Measurements from ENCODE around the gene PIGK. TPM values are rescaled to one million over a fixed set of nuclear protein-coding genes. Genes with fewer than 3 reads are reported as not detected.

PIGK gene
- total RNA-seq, 6 donors from 2014 or later = 10.2 to 30.6 (median 17.5) TPM

- WGBS, 2 donors = 82 to 85% methylated on average over 2 of the region's 2 CpGs
- H3K27me3 ChIP-seq = no peaks in the 10 kb centered on the region
- H3K9me3 ChIP-seq = no peaks in the 10 kb centered on the region
- no peak overlapping the region for H3K27ac ChIP-seq
- DNase-seq (no peak), ATAC-seq (ENCODE audit: low FRiP score in 2 of 2) (no peak)
- TF ChIP-seq EP300 (IDR thresholded peaks at IDR 0.05) (no peak), POLR2AphosphoS5 (IDR thresholded peaks at IDR 0.05) (no peak)
- H3K4me1 ChIP-seq = no peaks in the 10 kb centered on the region
- no peaks in the 10 kb centered on the region for H3K36me3 ChIP-seq
- no peak overlapping the region for H3K4me3 ChIP-seq
These were observed 84.9 kb downstream of the PIGK start for GRCh38 chr1:77134359-77134758.

GRCh38 chr1:77133731-77134358, 85.4 kb downstream of the PIGK start:
- ATAC-seq (ENCODE audit: low FRiP score in 2 of 2) (no peak), DNase-seq (no peak)
- no peak overlapping the region for H3K4me3 ChIP-seq
- no peaks in the 10 kb centered on the region for H3K4me1 ChIP-seq
- WGBS, 2 donors = 93 to 95% methylated on average over 3 of the region's 3 CpGs
- no peak overlapping the region for H3K27ac ChIP-seq
- no peaks in the 10 kb centered on the region for H3K27me3 ChIP-seq
- H3K36me3 ChIP-seq = no peaks in the 10 kb centered on the region
- TF ChIP-seq POLR2AphosphoS5 (IDR thresholded peaks at IDR 0.05) (no peak), CTCF (IDR thresholded peaks at IDR 0.05) (no peak), POLR2A (IDR thresholded peaks at IDR 0.05) (no peak)
- no peaks in the 10 kb centered on the region for H3K9me3 ChIP-seq

- no peaks in the 10 kb centered on the region for H3K27me3 ChIP-seq
- no peak overlapping the region for H3K27ac ChIP-seq
- peak in 1 of 2 donors; percentile 21 for DNase-seq
- TF ChIP-seq CTCF (IDR thresholded peaks at IDR 0.05) (peak; percentile 23 to 65 (median 39)), EP300 (IDR thresholded peaks at IDR 0.05) (no peak), POLR2AphosphoS5 (IDR thresholded peaks at IDR 0.05) (no peak), POLR2A (IDR thresholded peaks at IDR 0.05) (no peak)
- no peaks in the 10 kb centered on the region for H3K36me3 ChIP-seq
- H3K9me3 ChIP-seq = no peaks in the 10 kb centered on the region
- H3K4me1 ChIP-seq = no peaks in the 10 kb centered on the region
- 4 to 6% methylated on average over 2 of the region's 2 CpGs for WGBS, 2 donors
- peak in 1 of 2 donors; percentile 48 for ATAC-seq (ENCODE audit: low FRiP score in 2 of 2)
- H3K4me3 ChIP-seq = no peak overlapping the region
These were observed 92.9 kb downstream of the PIGK start for GRCh38 chr1:77126307-77126706.

- WGBS, 2 donors = 92 to 93% methylated on average over 1 of the region's 1 CpG
- no peaks in the 10 kb centered on the region for H3K27me3 ChIP-seq
- H3K4me3 ChIP-seq = no peak overlapping the region
- DNase-seq (no peak), ATAC-seq (ENCODE audit: low FRiP score in 2 of 2) (no peak)
- no peak overlapping the region for H3K27ac ChIP-seq
- no peaks in the 10 kb centered on the region for H3K36me3 ChIP-seq
- no peaks in the 10 kb centered on the region for H3K4me1 ChIP-seq
- H3K9me3 ChIP-seq = no peaks in the 10 kb centered on the region
- no peak for TF ChIP-seq POLR2A (IDR thresholded peaks at IDR 0.05)
- TF ChIP-seq CTCF (IDR thresholded peaks at IDR 0.05) = no peak
- TF ChIP-seq POLR2AphosphoS5 (IDR thresholded peaks at IDR 0.05) = no peak
- no peak for TF ChIP-seq EP300 (IDR thresholded peaks at IDR 0.05)
These were observed 97.7 kb downstream of the PIGK start for GRCh38 chr1:77121503-77121902.

- no peak overlapping the region for H3K27ac ChIP-seq
- WGBS, 2 donors = 92 to 94% methylated on average over 3 of the region's 3 CpGs
- no peaks in the 10 kb centered on the region for H3K27me3 ChIP-seq
- no peak overlapping the region for H3K4me3 ChIP-seq
- no peaks in the 10 kb centered on the region for H3K4me1 ChIP-seq
- ATAC-seq (ENCODE audit: low FRiP score in 2 of 2) (no peak), DNase-seq (no peak)
- TF ChIP-seq POLR2A (IDR thresholded peaks at IDR 0.05) (no peak), EP300 (IDR thresholded peaks at IDR 0.05) (no peak), POLR2AphosphoS5 (IDR thresholded peaks at IDR 0.05) (no peak)
- H3K36me3 ChIP-seq = no peaks in the 10 kb centered on the region
- no peaks in the 10 kb centered on the region for H3K9me3 ChIP-seq
These were observed 98.3 kb downstream of the PIGK start for GRCh38 chr1:77120950-77121349.

- ATAC-seq (ENCODE audit: low FRiP score in 2 of 2) = no peak
- H3K27ac ChIP-seq = no peak overlapping the region
- H3K27me3 ChIP-seq = no peaks in the 10 kb centered on the region
These were observed 100.5 kb downstream of the PIGK start for GRCh38 chr1:77118712-77119111.

More at GRCh38 chr1:77118712-77119111, 100.5 kb downstream of the PIGK start:
- Histone ChIP-seq H3K9me3 (no peaks in the 10 kb centered on the region), H3K4me3 (no peak overlapping the region), H3K4me1 (no peaks in the 10 kb centered on the region), H3K36me3 (no peaks in the 10 kb centered on the region)
- TF ChIP-seq POLR2A (IDR thresholded peaks at IDR 0.05) (no peak), POLR2AphosphoS5 (IDR thresholded peaks at IDR 0.05) (no peak), EP300 (IDR thresholded peaks at IDR 0.05) (no peak), CTCF (IDR thresholded peaks at IDR 0.05) (no peak)
- DNase-seq = no peak
- WGBS, 2 donors = 97 to 98% methylated on average over 4 of the region's 4 CpGs
